HFF-Myc (cell line): Measurements from ENCODE around the gene TAF5L.
"Not testable (repeated sequence)": the region's sequence is repeated elsewhere in the genome, so short reads cannot be mapped to it uniquely, and the experiment has no call there.

Experiments
- DNase-seq: peaks from one replicate; pipeline ENCODE4 v3.0.0-alpha.2; 2011; ENCODE audit warnings: low read depth; ENCODE audit errors: extremely low read depth
- H3K4me3 ChIP-seq: replicated peaks from 2 replicates; pipeline ENCODE4 v1.5.1; 2011; ENCODE audit warnings: low read depth, mild to moderate bottlenecking, control low read depth, low read length
- CTCF ChIP-seq: IDR thresholded peaks from 2 replicates; pipeline ENCODE4 v1.5.1; 2012; ENCODE audit warnings: mild to moderate bottlenecking, low read depth, low read length, control low read depth; ENCODE audit errors: missing control alignments

The TAF5L gene

GRCh38 chr1:229623838-229624237 is 2.1 kb downstream of the TAF5L start:
- TF ChIP-seq CTCF, result no peak
- H3K4me3 ChIP-seq, result no peak overlapping the region
- DNase-seq, result no peak

- TF ChIP-seq CTCF, result no peak
- DNase-seq, result no peak
- no peak overlapping the region for H3K4me3 ChIP-seq
Measured at GRCh38 chr1:229623225-229623624, 2.7 kb downstream of the TAF5L start.

GRCh38 chr1:229622641-229623120 is 3.2 kb downstream of the TAF5L start:
- H3K4me3 ChIP-seq, result not testable (repeated sequence)

GRCh38 chr1:229621663-229622062 is 4.3 kb downstream of the TAF5L start:
- no peak for TF ChIP-seq CTCF
- no peak for DNase-seq
- H3K4me3 ChIP-seq, result no peak overlapping the region

More at GRCh38 chr1:229622641-229623120, 3.2 kb downstream of the TAF5L start:
- DNase-seq, result not testable (repeated sequence)

- no peak for TF ChIP-seq CTCF
- no peak for DNase-seq
Measured at GRCh38 chr1:229620876-229621275, 5.0 kb downstream of the TAF5L start.

GRCh38 chr1:229619614-229620013 is 6.3 kb downstream of the TAF5L start:
- no peak for DNase-seq
- no peak overlapping the region for H3K4me3 ChIP-seq

More at GRCh38 chr1:229620876-229621275, 5.0 kb downstream of the TAF5L start:
- no peak overlapping the region for H3K4me3 ChIP-seq

GRCh38 chr1:229619002-229619401 is 6.9 kb downstream of the TAF5L start:
- no peak for TF ChIP-seq CTCF
- no peak overlapping the region for H3K4me3 ChIP-seq
- no peak for DNase-seq

More at GRCh38 chr1:229619614-229620013, 6.3 kb downstream of the TAF5L start:
- TF ChIP-seq CTCF, result no peak
